HL-60 (cell line): ENCODE data around the gene PHF19.

Experiments used
- DNase-seq, 2 experiments: peaks; one replicate each; pipeline ENCODE4 v3.0.0-alpha.2; 2010 to 2020; ENCODE audit warnings: low read depth in 1 of 2, low spot score in 1 of 2
- H3K27ac ChIP-seq: fragments of 250-450 bp; sonication (Bioruptor Pico); replicated peaks from 2 replicates; pipeline ENCODE4 v1.5.1; 2020; ENCODE audit warnings: mild to moderate bottlenecking, moderate library complexity
- H3K27me3 ChIP-seq: fragments of 250-450 bp; sonication (Bioruptor Pico); 2 replicates; pipeline ENCODE4 v1.5.1; 2021; ENCODE audit warnings: mild to moderate bottlenecking, moderate library complexity; ENCODE audit not compliant: insufficient read depth, poor library complexity, severe bottlenecking
- H3K4me3 ChIP-seq: replicated peaks from 2 replicates; pipeline ENCODE4 v1.5.1; 2011; ENCODE audit warnings: mild to moderate bottlenecking, control low read depth, low read length; ENCODE audit not compliant: insufficient read depth
- GABPA ChIP-seq: IDR thresholded peaks from 2 replicates; pipeline ENCODE4 v1.6.1; 2012; ENCODE audit warnings: low read depth
- POLR2AphosphoS5 ChIP-seq: IDR thresholded peaks from 2 replicates; pipeline ENCODE4 v1.6.1; 2012; ENCODE audit warnings: low read depth
- SPI1 ChIP-seq: IDR thresholded peaks from 2 replicates; pipeline ENCODE4 v1.6.1; 2012; ENCODE audit warnings: low read depth, mild to moderate bottlenecking, borderline replicate concordance
- TF ChIP-seq, protein P1 (sequence below): IDR thresholded peaks from one replicate; pipeline ENCODE4 v1.5.1; 2011; ENCODE audit warnings: low read length, control low read depth, inconsistent platforms; ENCODE audit not compliant: insufficient read depth
- TF ChIP-seq, protein P2 (sequence below): IDR thresholded peaks from 2 replicates; pipeline ENCODE4 v1.6.1; 2012; ENCODE audit warnings: low read depth; ENCODE audit not compliant: insufficient replicate concordance

PHF19 gene

DNA sequence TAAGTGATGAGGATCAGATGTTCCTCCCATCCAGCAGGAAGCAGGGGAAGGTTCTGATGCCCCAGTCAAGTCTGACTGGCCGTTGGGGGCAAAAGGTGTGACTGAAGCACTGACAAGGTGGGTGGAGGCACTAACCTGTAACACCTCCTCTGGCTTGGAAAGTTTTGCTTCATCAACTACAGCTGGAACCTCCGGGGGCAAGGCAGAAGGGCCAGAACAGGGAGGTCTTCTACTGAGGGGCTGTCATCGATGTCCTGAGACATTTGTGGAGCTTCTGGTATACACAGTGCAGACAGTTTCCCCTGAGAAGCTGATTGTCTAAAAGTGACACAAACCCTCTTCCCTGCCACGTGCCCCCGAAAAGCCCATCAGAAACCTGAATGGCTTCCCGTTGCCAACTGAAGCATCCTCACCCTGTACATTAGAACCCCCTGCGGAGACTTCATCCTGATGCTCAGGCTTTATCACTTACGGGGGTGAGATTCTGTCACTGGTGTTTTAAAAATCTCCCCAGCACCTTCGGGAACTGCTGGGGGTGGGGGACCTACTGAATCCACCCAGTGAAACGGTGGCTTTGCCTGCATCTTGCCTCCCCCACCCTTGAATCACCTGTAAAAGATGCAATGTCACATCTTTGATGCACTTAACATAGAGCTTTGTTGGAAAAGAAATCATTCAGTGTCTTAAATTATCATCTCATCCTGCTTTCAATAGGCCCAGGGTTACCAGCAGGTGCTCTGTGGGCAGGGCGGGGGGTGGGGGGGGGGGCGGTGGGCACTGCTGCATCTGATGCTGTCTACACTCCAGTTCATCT is 25.0 kb upstream of the PHF19 start:
- no peak for TF ChIP-seq SPI1

DNA sequence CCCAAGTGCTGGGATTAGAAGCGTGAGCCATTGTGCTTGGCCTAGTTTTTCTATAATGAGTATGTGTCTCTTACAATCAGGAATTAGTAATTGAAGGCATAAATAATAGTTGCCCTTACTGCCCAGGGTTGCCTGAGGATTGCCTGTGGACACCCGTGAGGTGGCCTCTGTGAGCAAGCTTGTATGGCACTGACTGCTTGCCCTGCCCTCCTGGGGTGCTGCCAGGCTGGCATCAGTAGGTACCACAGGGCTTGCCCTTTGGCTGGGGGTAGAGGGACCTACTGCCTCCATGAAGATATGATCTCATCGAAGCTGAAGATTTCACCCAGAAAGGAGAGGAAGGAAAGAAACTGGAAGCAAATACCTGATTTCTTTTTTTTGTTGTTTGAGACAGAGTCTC is 23.8 kb upstream of the PHF19 start:
- no peak overlapping the region for H3K27ac ChIP-seq
- H3K27me3 ChIP-seq, result no peaks in the 10 kb centered on the region
- no peak overlapping the region for H3K4me3 ChIP-seq
- DNase-seq, result no peak
- TF ChIP-seq, protein P1, sequence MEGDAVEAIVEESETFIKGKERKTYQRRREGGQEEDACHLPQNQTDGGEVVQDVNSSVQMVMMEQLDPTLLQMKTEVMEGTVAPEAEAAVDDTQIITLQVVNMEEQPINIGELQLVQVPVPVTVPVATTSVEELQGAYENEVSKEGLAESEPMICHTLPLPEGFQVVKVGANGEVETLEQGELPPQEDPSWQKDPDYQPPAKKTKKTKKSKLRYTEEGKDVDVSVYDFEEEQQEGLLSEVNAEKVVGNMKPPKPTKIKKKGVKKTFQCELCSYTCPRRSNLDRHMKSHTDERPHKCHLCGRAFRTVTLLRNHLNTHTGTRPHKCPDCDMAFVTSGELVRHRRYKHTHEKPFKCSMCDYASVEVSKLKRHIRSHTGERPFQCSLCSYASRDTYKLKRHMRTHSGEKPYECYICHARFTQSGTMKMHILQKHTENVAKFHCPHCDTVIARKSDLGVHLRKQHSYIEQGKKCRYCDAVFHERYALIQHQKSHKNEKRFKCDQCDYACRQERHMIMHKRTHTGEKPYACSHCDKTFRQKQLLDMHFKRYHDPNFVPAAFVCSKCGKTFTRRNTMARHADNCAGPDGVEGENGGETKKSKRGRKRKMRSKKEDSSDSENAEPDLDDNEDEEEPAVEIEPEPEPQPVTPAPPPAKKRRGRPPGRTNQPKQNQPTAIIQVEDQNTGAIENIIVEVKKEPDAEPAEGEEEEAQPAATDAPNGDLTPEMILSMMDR, result no peak
- TF ChIP-seq SPI1 (no peak), POLR2AphosphoS5 (no peak), GABPA (no peak)
- TF ChIP-seq, protein P2, sequence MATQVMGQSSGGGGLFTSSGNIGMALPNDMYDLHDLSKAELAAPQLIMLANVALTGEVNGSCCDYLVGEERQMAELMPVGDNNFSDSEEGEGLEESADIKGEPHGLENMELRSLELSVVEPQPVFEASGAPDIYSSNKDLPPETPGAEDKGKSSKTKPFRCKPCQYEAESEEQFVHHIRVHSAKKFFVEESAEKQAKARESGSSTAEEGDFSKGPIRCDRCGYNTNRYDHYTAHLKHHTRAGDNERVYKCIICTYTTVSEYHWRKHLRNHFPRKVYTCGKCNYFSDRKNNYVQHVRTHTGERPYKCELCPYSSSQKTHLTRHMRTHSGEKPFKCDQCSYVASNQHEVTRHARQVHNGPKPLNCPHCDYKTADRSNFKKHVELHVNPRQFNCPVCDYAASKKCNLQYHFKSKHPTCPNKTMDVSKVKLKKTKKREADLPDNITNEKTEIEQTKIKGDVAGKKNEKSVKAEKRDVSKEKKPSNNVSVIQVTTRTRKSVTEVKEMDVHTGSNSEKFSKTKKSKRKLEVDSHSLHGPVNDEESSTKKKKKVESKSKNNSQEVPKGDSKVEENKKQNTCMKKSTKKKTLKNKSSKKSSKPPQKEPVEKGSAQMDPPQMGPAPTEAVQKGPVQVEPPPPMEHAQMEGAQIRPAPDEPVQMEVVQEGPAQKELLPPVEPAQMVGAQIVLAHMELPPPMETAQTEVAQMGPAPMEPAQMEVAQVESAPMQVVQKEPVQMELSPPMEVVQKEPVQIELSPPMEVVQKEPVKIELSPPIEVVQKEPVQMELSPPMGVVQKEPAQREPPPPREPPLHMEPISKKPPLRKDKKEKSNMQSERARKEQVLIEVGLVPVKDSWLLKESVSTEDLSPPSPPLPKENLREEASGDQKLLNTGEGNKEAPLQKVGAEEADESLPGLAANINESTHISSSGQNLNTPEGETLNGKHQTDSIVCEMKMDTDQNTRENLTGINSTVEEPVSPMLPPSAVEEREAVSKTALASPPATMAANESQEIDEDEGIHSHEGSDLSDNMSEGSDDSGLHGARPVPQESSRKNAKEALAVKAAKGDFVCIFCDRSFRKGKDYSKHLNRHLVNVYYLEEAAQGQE, result no peak

More for the DNA sequence above, 25.0 kb upstream of the PHF19 start:
- no peak for DNase-seq
- Histone ChIP-seq H3K27me3 (no peaks in the 10 kb centered on the region), H3K27ac (no peak overlapping the region), H3K4me3 (no peak overlapping the region)

DNA sequence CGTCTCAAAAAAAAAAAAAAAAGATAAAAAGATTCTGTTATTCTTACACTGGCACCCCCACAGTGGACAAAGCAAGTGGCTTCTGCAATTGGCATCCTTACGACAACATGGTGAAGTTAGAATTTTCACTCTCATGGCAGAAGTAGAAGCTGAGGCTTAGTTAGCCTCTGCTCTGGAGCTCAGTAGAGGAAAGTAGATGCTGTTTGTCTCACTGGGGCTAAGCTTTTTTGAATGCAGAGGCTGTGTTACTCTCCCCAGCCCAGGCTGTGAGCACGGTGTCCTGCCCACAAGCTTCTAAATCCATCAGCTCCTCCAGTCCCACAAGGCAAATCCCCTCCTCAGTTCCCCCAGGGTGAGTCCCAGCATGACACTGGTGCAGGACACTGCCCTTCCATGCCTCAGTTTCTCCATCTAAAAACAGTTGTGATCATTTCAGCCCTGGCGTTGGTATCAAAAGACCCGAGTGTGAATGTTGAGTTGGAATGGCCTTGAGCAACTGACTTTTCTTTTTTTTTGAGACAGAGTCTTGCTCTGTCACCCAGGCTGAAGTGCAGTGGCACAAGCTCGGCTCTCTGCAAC is 22.6 kb upstream of the PHF19 start:
- no peak for DNase-seq
- Histone ChIP-seq H3K4me3 (no peak overlapping the region), H3K27me3 (no peaks in the 10 kb centered on the region), H3K27ac (no peak overlapping the region)
- TF ChIP-seq, protein P2, result no peak
- no peak for TF ChIP-seq SPI1
- no peak for TF ChIP-seq GABPA
- TF ChIP-seq, protein P1, result no peak
- TF ChIP-seq POLR2AphosphoS5, result no peak

DNA sequence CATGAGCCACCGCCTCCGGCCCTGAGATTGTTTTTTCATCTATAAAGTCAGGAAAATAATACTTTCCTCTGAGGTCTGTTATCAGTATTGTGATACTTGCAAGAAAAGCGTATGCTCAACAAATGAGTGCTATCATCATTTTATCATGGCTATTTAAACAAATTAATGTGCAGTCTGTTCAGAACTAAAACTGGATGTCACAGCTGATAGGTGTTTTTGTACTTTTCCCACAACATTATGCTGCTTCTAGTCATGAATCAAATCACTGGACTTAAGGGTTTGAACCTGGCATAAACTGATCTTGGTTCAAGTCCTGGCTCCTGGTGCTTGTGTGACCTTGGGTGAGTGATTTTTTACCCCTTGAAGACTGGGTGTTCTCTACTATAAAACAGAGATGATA is 21.4 kb upstream of the PHF19 start:
- no peak overlapping the region for H3K27ac ChIP-seq
- H3K4me3 ChIP-seq, result no peak overlapping the region
- TF ChIP-seq SPI1 (no peak), GABPA (no peak), POLR2AphosphoS5 (no peak)
- DNase-seq, result no peak
- no peaks in the 10 kb centered on the region for H3K27me3 ChIP-seq
